Measurements from ENCODE around the gene DSCAML1. TPM values are rescaled to one million over a fixed set of nuclear protein-coding genes. Genes with fewer than 3 reads are reported as not detected.

The DSCAML1 gene
- total and polyA plus RNA-seq, 9 of the 15 experiments (the other 6 are each of a cell fraction or from before 2014, with no cell fraction given), result not detected

DNA sequence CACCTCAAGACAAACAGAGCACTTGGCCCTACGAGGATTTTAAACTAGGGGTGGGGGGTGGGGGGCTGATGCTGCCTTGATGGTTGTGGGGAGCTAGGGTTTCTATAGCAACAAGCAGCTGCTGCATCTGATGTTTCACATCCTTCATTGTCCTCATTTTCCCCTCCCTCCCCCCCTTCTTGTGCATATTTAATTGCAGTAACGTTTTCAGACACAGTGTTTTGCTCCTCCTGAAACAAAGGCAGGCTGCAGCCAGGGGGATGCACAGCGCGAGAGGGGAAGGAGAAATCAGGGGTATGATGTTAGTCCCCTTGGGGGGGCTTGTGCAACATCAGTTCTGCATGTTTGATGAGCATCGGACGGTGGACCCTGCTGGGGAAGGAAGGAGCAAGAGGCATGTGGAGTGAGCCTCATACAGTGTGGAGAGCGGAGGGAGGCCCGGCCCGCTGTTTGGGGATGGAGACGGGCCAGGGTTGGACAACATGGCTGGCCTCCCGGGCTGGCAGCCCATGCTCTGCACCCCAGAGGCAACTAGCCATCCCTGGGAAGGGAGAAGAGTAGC is 261.1 kb downstream of the DSCAML1 start:
- ATAC-seq, result no peak
- Histone ChIP-seq H4K20me1 (replicated peaks; ENCODE audit: control insufficient read depth, insufficient read depth, low read length) (no peaks in the 10 kb centered on the region), H3K27ac (ENCODE audit: extremely low read depth, low read depth, low read length) (no peak overlapping the region), H3K4me1 (replicated peaks in 1 of 2; ENCODE audit: control insufficient read depth in 2 of 2, insufficient read depth in 2 of 2, low read length in 2 of 2) (0 out of 5 replicates have a peak, but pooled peaks cover 0 to 3% of the 10 kb centered on the region in 2 experiments), H3K27me3 (ENCODE audit: control insufficient read depth in 2 of 2, insufficient read depth in 2 of 2, low read length in 2 of 2) (peaks cover 10 to 38% of the 10 kb centered on the region in 2 experiments; a peak in 3 of 5 replicates), H2AFZ (ENCODE audit: low read depth, low read length) (no peak overlapping the region), H3K36me3 (ENCODE audit: control insufficient read depth, insufficient read depth, low read length) (no peaks in the 10 kb centered on the region), H3K9me1 (ENCODE audit: control insufficient read depth, insufficient read depth, low read length) (no peaks in the 10 kb centered on the region), H3K9me3 (replicated peaks; ENCODE audit: control insufficient read depth, insufficient read depth, low read depth, low read length) (no peaks in the 10 kb centered on the region), H3K79me2 (ENCODE audit: control insufficient read depth, insufficient read depth, low read length) (no peaks in the 10 kb centered on the region), H3K4me3 (no peak overlapping the region), H3K4me2 (ENCODE audit: insufficient read depth, low read length) (no peak overlapping the region), H3K9ac (ENCODE audit: insufficient read depth in 1 of 2, low read depth in 2 of 2, low read length in 2 of 2) (no peak overlapping the region)
- CTCF ChIA-PET (ENCODE audit: low intra/inter-chr PET ratio), result no interaction called here
- no peak for DNase-seq (ENCODE audit: extremely low read depth in 1 of 4, low spot score in 3 of 4)
- intact Hi-C loops (cut with micrococcal nuclease) (no loop called here), in situ Hi-C loops (cut with MboI) (no loop called here)
- FAIRE-seq, result no peak
- no TSS peak for BruUV-seq (replicated peaks)
- POLR2A ChIA-PET, result no interaction called here
- 0% methylated on average over 8 of the region's 11 CpGs for WGBS (ENCODE audit: insufficient coverage, low coverage, missing lambda C conversion rate)
- TF ChIP-seq THRAP3 (IDR thresholded peaks at IDR 0.05; ENCODE audit: borderline replicate concordance) (no peak), RBFOX2 (IDR thresholded peaks at IDR 0.05; ENCODE audit: low read depth, low read length) (no peak), ZNF24 (IDR thresholded peaks at IDR 0.05) (no peak), BACH1 (tag; IDR thresholded peaks at IDR 0.05) (no peak), TAF1 (IDR thresholded peaks at IDR 0.05; ENCODE audit: control insufficient read depth, extremely low read depth, insufficient read depth, low read length, severe bottlenecking) (no peak), TCFL5 (CRISPR knock-in tag; conservative IDR thresholded peaks at IDR 0.05) (no peak), TBP (optimal IDR thresholded peaks at IDR 0.05; ENCODE audit: low read depth, low read length) (no peak), RBM14 (IDR thresholded peaks at IDR 0.05; ENCODE audit: borderline replicate concordance, insufficient read depth, low read depth, low read length) (no peak), KAT7 (CRISPR knock-in tag; IDR thresholded peaks at IDR 0.05; ENCODE audit: borderline replicate concordance) (no peak), HDAC8 (tag; IDR thresholded peaks at IDR 0.05) (no peak)
- TF ChIP-seq, protein P1, sequence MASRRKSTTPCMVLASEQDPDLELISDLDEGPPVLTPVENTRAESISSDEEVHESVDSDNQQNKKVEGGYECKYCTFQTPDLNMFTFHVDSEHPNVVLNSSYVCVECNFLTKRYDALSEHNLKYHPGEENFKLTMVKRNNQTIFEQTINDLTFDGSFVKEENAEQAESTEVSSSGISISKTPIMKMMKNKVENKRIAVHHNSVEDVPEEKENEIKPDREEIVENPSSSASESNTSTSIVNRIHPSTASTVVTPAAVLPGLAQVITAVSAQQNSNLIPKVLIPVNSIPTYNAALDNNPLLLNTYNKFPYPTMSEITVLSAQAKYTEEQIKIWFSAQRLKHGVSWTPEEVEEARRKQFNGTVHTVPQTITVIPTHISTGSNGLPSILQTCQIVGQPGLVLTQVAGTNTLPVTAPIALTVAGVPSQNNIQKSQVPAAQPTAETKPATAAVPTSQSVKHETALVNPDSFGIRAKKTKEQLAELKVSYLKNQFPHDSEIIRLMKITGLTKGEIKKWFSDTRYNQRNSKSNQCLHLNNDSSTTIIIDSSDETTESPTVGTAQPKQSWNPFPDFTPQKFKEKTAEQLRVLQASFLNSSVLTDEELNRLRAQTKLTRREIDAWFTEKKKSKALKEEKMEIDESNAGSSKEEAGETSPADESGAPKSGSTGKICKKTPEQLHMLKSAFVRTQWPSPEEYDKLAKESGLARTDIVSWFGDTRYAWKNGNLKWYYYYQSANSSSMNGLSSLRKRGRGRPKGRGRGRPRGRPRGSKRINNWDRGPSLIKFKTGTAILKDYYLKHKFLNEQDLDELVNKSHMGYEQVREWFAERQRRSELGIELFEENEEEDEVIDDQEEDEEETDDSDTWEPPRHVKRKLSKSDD (conservative IDR thresholded peaks at IDR 0.05; ENCODE audit: low read length), result no peak
- TF ChIP-seq, protein P2, sequence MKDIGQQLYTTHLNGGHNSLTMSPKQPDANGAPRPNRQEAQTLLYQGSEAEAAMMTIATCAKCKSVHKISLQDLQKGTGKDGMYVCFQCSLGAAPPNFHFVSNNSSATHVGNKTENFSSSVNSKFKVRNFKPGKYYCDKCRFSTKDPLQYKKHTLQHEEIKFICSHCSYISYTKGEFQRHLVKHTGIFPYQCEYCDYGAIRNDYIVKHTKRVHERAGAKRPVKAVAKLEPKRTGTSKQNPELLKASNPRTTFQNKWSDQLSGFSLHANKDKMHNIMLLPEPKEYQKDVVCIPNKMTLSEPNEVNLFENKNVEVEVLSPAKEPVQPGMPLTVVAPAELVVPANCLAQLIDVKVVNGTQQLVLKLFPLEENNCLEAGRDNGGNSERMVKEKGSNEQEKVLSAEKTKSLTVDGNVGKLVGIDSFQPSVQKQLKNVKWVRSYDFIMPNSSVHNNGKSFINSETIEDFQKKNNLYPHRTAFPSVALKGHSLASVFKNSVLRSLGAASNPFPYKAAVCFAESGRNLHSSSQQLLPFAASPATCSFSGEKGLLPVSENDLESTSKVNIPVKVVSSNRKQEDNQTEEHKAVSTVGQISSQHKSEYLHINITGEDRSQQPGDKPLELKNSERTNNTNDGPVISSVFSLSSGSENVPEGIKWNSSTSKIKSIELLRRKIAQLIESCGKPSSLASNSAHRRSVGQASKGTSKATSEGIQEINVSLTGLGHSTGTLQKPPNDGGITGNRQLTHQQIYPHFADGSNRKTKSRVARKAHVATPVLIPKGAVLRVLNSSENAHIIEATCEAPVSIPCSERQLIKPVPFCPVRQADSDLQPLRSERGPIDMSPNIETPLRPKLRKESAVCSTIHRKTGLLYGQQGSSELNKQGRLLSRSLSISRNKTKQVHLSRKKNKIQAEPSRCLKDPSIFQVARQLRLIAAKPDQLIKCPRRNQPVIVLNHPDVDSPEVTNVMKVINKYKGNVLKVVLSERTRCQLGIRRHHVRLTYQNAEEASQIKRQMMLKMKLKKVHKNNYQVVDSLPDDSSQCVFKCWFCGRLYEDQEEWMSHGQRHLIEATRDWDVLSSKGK (CRISPR knock-in tag; IDR thresholded peaks at IDR 0.05), result no peak
- TF ChIP-seq, protein P3, sequence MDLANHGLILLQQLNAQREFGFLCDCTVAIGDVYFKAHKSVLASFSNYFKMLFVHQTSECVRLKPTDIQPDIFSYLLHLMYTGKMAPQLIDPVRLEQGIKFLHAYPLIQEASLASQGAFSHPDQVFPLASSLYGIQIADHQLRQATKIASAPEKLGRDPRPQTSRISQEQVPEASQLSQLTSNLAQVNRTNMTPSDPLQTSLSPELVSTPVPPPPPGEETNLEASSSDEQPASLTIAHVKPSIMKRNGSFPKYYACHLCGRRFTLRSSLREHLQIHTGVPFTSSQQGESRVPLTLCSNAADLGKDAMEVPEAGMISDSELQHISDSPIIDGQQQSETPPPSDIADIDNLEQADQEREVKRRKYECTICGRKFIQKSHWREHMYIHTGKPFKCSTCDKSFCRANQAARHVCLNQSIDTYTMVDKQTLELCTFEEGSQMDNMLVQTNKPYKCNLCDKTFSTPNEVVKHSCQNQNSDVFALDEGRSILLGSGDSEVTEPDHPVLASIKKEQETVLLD (IDR thresholded peaks at IDR 0.05), result no peak

All from K562 (cell line).